Anterior cingulate cortex (tissue), 58 donors: ENCODE measurements around the gene RASGRP4.
"Not testable (repeated sequence)": the region's sequence is repeated elsewhere in the genome, so short reads cannot be mapped to it uniquely, and the experiment has no call there.

Experiments
- DNase-seq, 58 donors: peaks; one replicate each; lab custom pipeline; 2025; lab: John Stamatoyannopoulos, UW

RASGRP4 gene

GRCh38 chr19:38425810-38426466, at the start of gene RASGRP4:
TSS of gene RASGRP4 (minus strand) at chr19:38426219. CDS start at chr19:38426091, 128 bp downstream.
- DNase-seq = peak in 11 of 58 donors; percentile 1 to 39 (median 8)

- no peak for DNase-seq
Measured at GRCh38 chr19:38475176-38475575, 49.2 kb upstream of the RASGRP4 start.

GRCh38 chr19:38473201-38473600, 47.2 kb upstream of the RASGRP4 start:
- no peak for DNase-seq

- DNase-seq = not testable (repeated sequence)
Measured at GRCh38 chr19:38472725-38473124, 46.7 kb upstream of the RASGRP4 start.

- no peak for DNase-seq
Measured at GRCh38 chr19:38470788-38471480, 44.9 kb upstream of the RASGRP4 start.

GRCh38 chr19:38469151-38469550, 43.1 kb upstream of the RASGRP4 start:
- DNase-seq = no peak

- no peak for DNase-seq
Measured at GRCh38 chr19:38467541-38468525, 41.8 kb upstream of the RASGRP4 start.

GRCh38 chr19:38466050-38466449, 40.0 kb upstream of the RASGRP4 start:
- no peak for DNase-seq

- DNase-seq = no peak
Measured at GRCh38 chr19:38464421-38465082, 38.5 kb upstream of the RASGRP4 start.

- no peak for DNase-seq
Measured at GRCh38 chr19:38463365-38463764, 37.3 kb upstream of the RASGRP4 start.

- DNase-seq = no peak
Measured at GRCh38 chr19:38458991-38459390, 33.0 kb upstream of the RASGRP4 start.

- DNase-seq = no peak
Measured at GRCh38 chr19:38457690-38458405, 31.8 kb upstream of the RASGRP4 start.

- no peak for DNase-seq
Measured at GRCh38 chr19:38457202-38457601, 31.2 kb upstream of the RASGRP4 start.

GRCh38 chr19:38455031-38455430, 29.0 kb upstream of the RASGRP4 start:
- DNase-seq = no peak

GRCh38 chr19:38453596-38453995, 27.6 kb upstream of the RASGRP4 start:
- DNase-seq = no peak

GRCh38 chr19:38452430-38453366, 26.7 kb upstream of the RASGRP4 start:
- DNase-seq = peak in 1 of 58 donors; percentile 68

GRCh38 chr19:38451629-38452028, 25.6 kb upstream of the RASGRP4 start:
- no peak for DNase-seq

- DNase-seq = no peak
Measured at GRCh38 chr19:38451036-38451435, 25.0 kb upstream of the RASGRP4 start.

- no peak for DNase-seq
Measured at GRCh38 chr19:38449518-38449917, 23.5 kb upstream of the RASGRP4 start.
